ENCODE results near the gene CYB5RL. TPM values are rescaled to one million over a fixed set of nuclear protein-coding genes. Genes with fewer than 3 reads are reported as not detected.

CYB5RL gene
- total RNA-seq, 1 donor from 2014 or later: 6.1 TPM

GRCh38 chr1:54156986-54157385 lies 42.8 kb downstream of the CYB5RL start:
- Histone ChIP-seq H3K27ac (replicated peaks) (no peak overlapping the region), H3K4me1 (peaks cover 16% of the 10 kb centered on the region), H3K27me3 (ENCODE audit: low read depth) (no peaks in the 10 kb centered on the region), H3K9me3 (replicated peaks) (no peaks in the 10 kb centered on the region), H3K36me3 (no peaks in the 10 kb centered on the region), H3K4me3 (no peak overlapping the region)
- TF ChIP-seq CTCF (IDR thresholded peaks at IDR 0.05; ENCODE audit: borderline replicate concordance): no peak
- DNase-seq: no peak
- intact Hi-C loops (cut with micrococcal nuclease): no loop called here

- Histone ChIP-seq H3K27me3 (ENCODE audit: low read depth) (no peaks in the 10 kb centered on the region), H3K36me3 (no peaks in the 10 kb centered on the region), H3K9me3 (replicated peaks) (no peaks in the 10 kb centered on the region), H3K4me1 (peaks cover 16% of the 10 kb centered on the region), H3K4me3 (no peak overlapping the region), H3K27ac (replicated peaks) (no peak overlapping the region)
- intact Hi-C loops (cut with micrococcal nuclease): no loop called here
- TF ChIP-seq CTCF (IDR thresholded peaks at IDR 0.05; ENCODE audit: borderline replicate concordance): no peak
- no peak for DNase-seq
Observed at GRCh38 chr1:54156201-54156600, 43.6 kb downstream of the CYB5RL start.

- peak; percentile 47 for DNase-seq
Observed at GRCh38 chr1:54153535-54154439, 46.0 kb downstream of the CYB5RL start.

GRCh38 chr1:54152696-54153095 lies 47.1 kb downstream of the CYB5RL start, which contains the start of gene CDCP2:
Gene CDCP2 (minus strand): TSS chr1:54153000. CDS start chr1:54152922, 78 bp downstream.
- intact Hi-C loops (cut with micrococcal nuclease): no loop called here
- Histone ChIP-seq H3K27me3 (ENCODE audit: low read depth) (no peaks in the 10 kb centered on the region), H3K4me1 (peaks cover 6% of the 10 kb centered on the region), H3K9me3 (replicated peaks) (no peaks in the 10 kb centered on the region), H3K27ac (replicated peaks) (peak within 1 kb of the TSS; percentile 7), H3K4me3 (no peak within 1 kb of the TSS), H3K36me3 (no peaks in the 10 kb centered on the region)
- DNase-seq: no peak
- TF ChIP-seq CTCF (IDR thresholded peaks at IDR 0.05; ENCODE audit: borderline replicate concordance): no peak

More at GRCh38 chr1:54153535-54154439, 46.0 kb downstream of the CYB5RL start:
- Histone ChIP-seq H3K27me3 (ENCODE audit: low read depth) (no peaks in the 10 kb centered on the region), H3K27ac (replicated peaks) (peak overlapping the region; percentile 7), H3K36me3 (no peaks in the 10 kb centered on the region), H3K4me1 (peaks cover 6% of the 10 kb centered on the region), H3K9me3 (replicated peaks) (no peaks in the 10 kb centered on the region), H3K4me3 (no peak overlapping the region)
- intact Hi-C loops (cut with micrococcal nuclease): no loop called here
- no peak for TF ChIP-seq CTCF (IDR thresholded peaks at IDR 0.05; ENCODE audit: borderline replicate concordance)

- no peaks in the 10 kb centered on the region for H3K36me3 ChIP-seq
- intact Hi-C loops (cut with micrococcal nuclease): no loop called here
Observed at GRCh38 chr1:54151013-54151412, 48.8 kb downstream of the CYB5RL start.

More at GRCh38 chr1:54151013-54151412, 48.8 kb downstream of the CYB5RL start:
- Histone ChIP-seq H3K27me3 (ENCODE audit: low read depth) (no peaks in the 10 kb centered on the region), H3K9me3 (replicated peaks) (no peaks in the 10 kb centered on the region), H3K4me1 (peaks cover 6% of the 10 kb centered on the region), H3K4me3 (no peak overlapping the region), H3K27ac (replicated peaks) (no peak overlapping the region)
- no peak for DNase-seq
- TF ChIP-seq CTCF (IDR thresholded peaks at IDR 0.05; ENCODE audit: borderline replicate concordance): no peak

Other genes with a start within 250 kb of the CYB5RL start
- gene LDLRAD1, start 181.8 kb downstream of the CYB5RL start, total RNA-seq: not detected
- 337 TPM for gene TMEM59, start 146.8 kb downstream of the CYB5RL start, total RNA-seq
- 5.7 TPM for gene TCEANC2, start 146.4 kb downstream of the CYB5RL start, total RNA-seq
- gene CDCP2, start 47.0 kb downstream of the CYB5RL start, total RNA-seq: not detected
- gene MRPL37, start 137 bp upstream of the CYB5RL start, total RNA-seq: 78.3 TPM
- 57.7 TPM for gene SSBP3, start 206.4 kb upstream of the CYB5RL start, total RNA-seq